Tibial nerve (tissue), 4 donors: Measurements from ENCODE around the gene ANO10.

Experiments used
- CTCF ChIP-seq, 5 experiments: fragments of 200-600 bp in 3 of 5; fragments of 450-650 bp in 2 of 5; sonication (generic) in 3 of 5; IDR thresholded peaks; one replicate each; pipeline ENCODE4 v1.5.1; 2016 to 2019; ENCODE audit warnings: antibody characterized with exemption in 5 of 5, mild to moderate bottlenecking in 3 of 5, moderate library complexity in 2 of 5
- EP300 ChIP-seq, 2 donors: sonication (generic); formaldehyde crosslinking; IDR thresholded peaks; one replicate each; pipeline ENCODE4 v1.6.1; 2017; ENCODE audit warnings: antibody characterized with exemption in 2 of 2, mild to moderate bottlenecking in 1 of 2
- POLR2A ChIP-seq, 2 donors: fragments of 450-650 bp; IDR thresholded peaks; one replicate each; pipeline ENCODE4 v1.6.1; 2017; ENCODE audit warnings: antibody characterized with exemption in 2 of 2, mild to moderate bottlenecking in 2 of 2, moderate library complexity in 2 of 2

GRCh38 chr3:43629257-43629656, 7.4 kb upstream of the ANO10 start:
- TF ChIP-seq CTCF (IDR thresholded peaks at IDR 0.05): no peak
- TF ChIP-seq EP300 (IDR thresholded peaks at IDR 0.05): no peak
- no peak for TF ChIP-seq POLR2A (IDR thresholded peaks at IDR 0.05)
